CD1c-positive myeloid dendritic cell (primary cell): Measurements from ENCODE around the gene AACS.

Experiments
- DNase-seq: peaks from one replicate; pipeline ENCODE4 v3.0.0-alpha.2; 2016; ENCODE audit errors: extremely low spot score

The AACS gene

GRCh38 chr12:125185311-125185739 lies 120.1 kb downstream of the AACS start:
- no peak for DNase-seq

- DNase-seq = no peak
These were observed 120.7 kb downstream of the AACS start, which contains the start of gene TMEM132B for GRCh38 chr12:125185740-125186470. Gene TMEM132B (plus strand): TSS chr12:125186386.

- DNase-seq = no peak
These were observed 121.4 kb downstream of the AACS start for GRCh38 chr12:125186471-125187147.

- DNase-seq = no peak
These were observed 122.0 kb downstream of the AACS start for GRCh38 chr12:125187148-125187745.

- DNase-seq = no peak
These were observed 122.8 kb downstream of the AACS start for GRCh38 chr12:125187780-125188741.

GRCh38 chr12:125189015-125189414 lies 123.8 kb downstream of the AACS start:
- DNase-seq = no peak

GRCh38 chr12:125189502-125189901 lies 124.3 kb downstream of the AACS start:
- no peak for DNase-seq

GRCh38 chr12:125191361-125192087 lies 126.3 kb downstream of the AACS start:
- no peak for DNase-seq

GRCh38 chr12:125192690-125193221 lies 127.5 kb downstream of the AACS start:
- DNase-seq = no peak
